Measurements from ENCODE around the gene RIT2. TPM values are rescaled to one million over a fixed set of nuclear protein-coding genes. Genes with fewer than 3 reads are reported as not detected.

Gene RIT2
- total RNA-seq, result not detected in 2 replicates

DNA sequence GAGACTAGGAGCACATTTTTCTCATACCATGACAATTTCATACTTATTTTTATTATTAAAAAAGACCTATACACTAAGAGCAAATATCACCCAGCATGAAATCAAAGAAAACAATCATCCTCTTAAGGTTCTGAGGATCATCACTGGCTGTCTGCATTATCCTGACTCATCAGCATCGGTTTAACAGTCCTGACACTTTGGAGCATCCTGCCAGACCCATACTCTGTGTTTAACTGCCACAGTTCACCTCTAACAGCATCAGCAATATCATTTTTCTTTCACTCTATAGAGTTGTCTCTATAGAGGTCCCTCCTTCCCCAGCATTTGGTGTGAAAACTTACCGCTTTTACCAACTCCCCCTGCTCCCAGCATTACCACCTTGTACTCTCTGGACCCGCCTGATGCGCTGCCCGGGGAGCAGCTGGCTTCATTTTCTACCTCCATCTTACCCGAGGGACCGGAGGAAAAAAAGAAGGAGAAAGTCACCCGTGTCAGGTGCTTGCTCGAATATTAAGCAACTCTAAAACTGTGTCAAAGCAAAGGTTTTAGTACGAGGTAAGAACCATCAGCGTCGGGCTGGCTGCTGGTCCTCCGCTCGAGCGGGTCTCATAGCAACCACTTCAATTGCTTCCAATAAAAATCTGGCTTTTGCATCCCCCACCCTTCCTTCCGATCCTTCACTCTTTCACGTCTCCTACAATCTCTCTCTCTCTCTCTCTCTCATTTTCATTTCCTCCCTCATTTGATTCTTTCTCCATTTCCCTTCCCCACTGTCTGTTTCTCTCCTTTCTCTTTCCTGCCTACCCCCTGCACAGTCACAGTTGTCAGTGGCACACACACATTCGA lies at the start of gene RIT2:
Gene RIT2 (minus strand): TSS at position 610 of the 846 bp plus-strand sequence.

Other genes starting within 250 kb of the RIT2 start
- not detected in 2 replicates for gene SYT4, start 161.8 kb upstream of the RIT2 start, total RNA-seq